GM20431 (cell line): ENCODE measurements around the gene EFCAB14.
"Not testable (repeated sequence)": the region's sequence is repeated elsewhere in the genome, so short reads cannot be mapped to it uniquely, and the experiment has no call there.

ENCODE experiments used
- in situ Hi-C: fragments of 300-500 bp; cut with MseI, MboI; formaldehyde crosslinking; loops from one replicate; pipeline ENCODE4 v1.15.0; 2020; ENCODE audit warnings: low sequenced_read_pairs; ENCODE audit not compliant: unreplicated experiment

EFCAB14 gene

GRCh38 chr1:46724991-46725735 lies 6.2 kb upstream of the EFCAB14 start:
- in situ Hi-C loops = no loop called here

- in situ Hi-C loops = no loop called here
Measured at GRCh38 chr1:46723901-46724300, 5.0 kb upstream of the EFCAB14 start.

- in situ Hi-C loops = no loop called here
Measured at GRCh38 chr1:46721686-46722205, 2.8 kb upstream of the EFCAB14 start.

GRCh38 chr1:46721204-46721603 lies 2.3 kb upstream of the EFCAB14 start:
- in situ Hi-C loops = no loop called here

GRCh38 chr1:46720319-46720718 lies 1.4 kb upstream of the EFCAB14 start:
- in situ Hi-C loops = not testable (repeated sequence)

GRCh38 chr1:46719689-46720088 lies 775 bp upstream of the EFCAB14 start:
- in situ Hi-C loops = no loop called here

GRCh38 chr1:46718340-46718726 lies 581 bp downstream of the EFCAB14 start:
- in situ Hi-C loops = no loop called here

GRCh38 chr1:46717654-46718053 lies 1.3 kb downstream of the EFCAB14 start:
- in situ Hi-C loops = no loop called here

GRCh38 chr1:46714976-46715375 lies 3.9 kb downstream of the EFCAB14 start:
- in situ Hi-C loops = no loop called here

- in situ Hi-C loops = no loop called here
Measured at GRCh38 chr1:46708121-46708520, 10.8 kb downstream of the EFCAB14 start.

- in situ Hi-C loops = no loop called here
Measured at GRCh38 chr1:46705408-46705807, 13.5 kb downstream of the EFCAB14 start.

- in situ Hi-C loops = no loop called here
Measured at GRCh38 chr1:46703927-46704641, 14.8 kb downstream of the EFCAB14 start.

- in situ Hi-C loops = no loop called here
Measured at GRCh38 chr1:46699666-46700065, 19.2 kb downstream of the EFCAB14 start.

GRCh38 chr1:46697053-46697452 lies 21.9 kb downstream of the EFCAB14 start:
- in situ Hi-C loops = no loop called here

- in situ Hi-C loops = not testable (repeated sequence)
Measured at GRCh38 chr1:46694676-46695075, 24.2 kb downstream of the EFCAB14 start.

GRCh38 chr1:46692811-46693770 lies 25.8 kb downstream of the EFCAB14 start:
- in situ Hi-C loops = no loop called here

- in situ Hi-C loops = no loop called here
Measured at GRCh38 chr1:46691997-46692790, 26.7 kb downstream of the EFCAB14 start.

- in situ Hi-C loops = no loop called here
Measured at GRCh38 chr1:46690931-46691421, 27.9 kb downstream of the EFCAB14 start.

GRCh38 chr1:46689897-46690296 lies 29.0 kb downstream of the EFCAB14 start:
- in situ Hi-C loops = no loop called here
